SK-N-MC (cell line): ENCODE results near the gene KLHDC9.

Source experiments
- DNase-seq: peaks from one replicate; pipeline ENCODE4 v3.0.0-alpha.2; 2011; ENCODE audit warnings: low read depth, low spot score
- H3K27ac ChIP-seq: fragments of 200-600 bp; sonication (generic); 2 replicates; pipeline ENCODE4 v1.5.1; 2016; ENCODE audit warnings: mixed run types
- H3K36me3 ChIP-seq: fragments of 200-600 bp; sonication (generic); 2 replicates; pipeline ENCODE4 v1.6.1; 2017; ENCODE audit warnings: antibody characterized with exemption, low read length, mixed read lengths; ENCODE audit not compliant: insufficient read depth
- H3K4me3 ChIP-seq: fragments of 200-600 bp; sonication (generic); 2 replicates; pipeline ENCODE4 v1.5.1; 2016
- H3K9ac ChIP-seq: fragments of 200-600 bp; sonication (generic); 2 replicates; pipeline ENCODE4 v1.8.0; 2017; ENCODE audit warnings: mixed run types, mixed read lengths; ENCODE audit not compliant: insufficient read length
- H3K9me3 ChIP-seq: fragments of 200-600 bp; sonication (generic); 2 replicates; pipeline ENCODE4 v1.6.1; 2017; ENCODE audit warnings: low read depth, mild to moderate bottlenecking, antibody characterized with exemption, low read length, moderate library complexity, mixed read lengths
- EZH2 ChIP-seq: fragments of 200-600 bp; sonication (generic); IDR thresholded peaks from one replicate; pipeline ENCODE4 v1.6.1; 2017; ENCODE audit warnings: antibody characterized with exemption
- FOXP2 ChIP-seq: optimal IDR thresholded peaks from 2 replicates; pipeline ENCODE3; 2011; ENCODE audit warnings: mild to moderate bottlenecking, moderate library complexity; ENCODE audit not compliant: insufficient read depth; ENCODE audit errors: extremely low read length, control extremely low read depth
- POLR2AphosphoS5 ChIP-seq: IDR thresholded peaks from 2 replicates; pipeline ENCODE4 v1.6.1; 2012; ENCODE audit warnings: mild to moderate bottlenecking, low read depth, low read length, borderline replicate concordance

Gene KLHDC9

GRCh38 chr1:161066694-161067093 lies 31.5 kb upstream of the KLHDC9 start:
- Histone ChIP-seq H3K9me3 (no peaks in the 10 kb centered on the region), H3K4me3 (no peak overlapping the region), H3K9ac (no peak overlapping the region), H3K36me3 (no peaks in the 10 kb centered on the region), H3K27ac (no peak overlapping the region)
- TF ChIP-seq FOXP2 (no peak), EZH2 (no peak), POLR2AphosphoS5 (no peak)
- DNase-seq: no peak

GRCh38 chr1:161068306-161069234 lies 29.6 kb upstream of the KLHDC9 start:
- no peak overlapping the region for H3K4me3 ChIP-seq
- H3K9ac ChIP-seq: no peak overlapping the region
- H3K9me3 ChIP-seq: no peaks in the 10 kb centered on the region
- H3K36me3 ChIP-seq: no peaks in the 10 kb centered on the region
- TF ChIP-seq POLR2AphosphoS5: no peak
- no peak for TF ChIP-seq FOXP2
- TF ChIP-seq EZH2: no peak
- no peak overlapping the region for H3K27ac ChIP-seq
- no peak for DNase-seq

DNA sequence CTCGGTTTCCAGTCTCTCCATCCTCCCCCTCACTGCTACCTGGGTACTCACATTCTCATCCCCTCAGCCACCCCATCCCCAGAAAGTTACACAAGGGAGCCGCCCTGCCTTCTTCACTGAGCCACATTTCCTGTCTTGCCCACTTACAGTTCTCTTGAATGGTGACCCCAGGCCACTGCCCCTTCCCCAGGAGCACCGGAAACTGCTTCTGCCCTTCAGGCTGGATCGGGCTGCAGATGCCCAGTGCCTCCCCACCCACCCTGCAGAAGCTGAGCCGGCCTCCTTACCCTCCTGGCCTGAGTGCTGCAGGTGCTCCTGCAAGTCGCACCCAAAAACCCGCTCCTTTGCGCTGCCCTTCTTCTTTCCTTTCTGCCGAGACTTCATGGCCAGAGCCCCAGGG lies 28.9 kb upstream of the KLHDC9 start:
- H3K27ac ChIP-seq: no peak overlapping the region
- no peak for DNase-seq
- H3K36me3 ChIP-seq: no peaks in the 10 kb centered on the region
- no peaks in the 10 kb centered on the region for H3K9me3 ChIP-seq
- H3K4me3 ChIP-seq: no peak overlapping the region
- TF ChIP-seq EZH2: no peak
- no peak for TF ChIP-seq FOXP2
- no peak for TF ChIP-seq POLR2AphosphoS5
- no peak overlapping the region for H3K9ac ChIP-seq

DNA sequence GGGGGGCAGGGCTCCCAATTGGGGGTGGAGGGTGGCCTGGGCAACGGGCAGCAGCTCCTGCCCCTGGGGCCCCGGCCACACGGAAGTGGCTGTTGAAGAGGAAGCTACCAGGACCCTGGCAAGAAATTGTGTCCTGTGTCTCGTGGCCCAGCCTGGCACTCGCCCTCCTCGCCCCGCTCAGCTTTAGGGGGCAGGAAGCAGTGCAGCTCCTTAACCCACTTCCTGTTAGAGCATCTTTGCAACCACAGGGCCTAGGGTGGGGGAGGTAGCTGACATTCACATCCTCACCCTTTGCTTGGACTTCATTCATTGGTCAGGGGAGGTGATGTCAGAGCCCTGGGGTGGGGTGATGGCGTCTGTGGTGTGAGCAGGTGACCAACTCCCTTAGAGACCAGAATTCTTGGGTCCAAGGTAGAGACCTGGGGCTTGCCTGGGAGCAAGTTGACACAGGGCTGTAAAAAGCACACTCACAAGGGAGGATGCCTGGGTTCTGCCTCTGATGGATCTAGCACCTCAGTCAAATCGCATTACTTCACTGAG lies 28.4 kb upstream of the KLHDC9 start, which contains the start of gene ARHGAP30:
Gene ARHGAP30, minus strand, starts transcription at position 161 of the 540 bp plus-strand sequence. CDS start 267 bp downstream, outside the sequence.
- H3K27ac ChIP-seq: no peak within 1 kb of the TSS
- no peak for TF ChIP-seq POLR2AphosphoS5
- no peak for TF ChIP-seq EZH2
- no peak for TF ChIP-seq FOXP2
- H3K9ac ChIP-seq: no peak within 1 kb of the TSS
- no peak within 1 kb of the TSS for H3K4me3 ChIP-seq
- DNase-seq: no peak
- H3K36me3 ChIP-seq: no peaks in the 10 kb centered on the region
- no peaks in the 10 kb centered on the region for H3K9me3 ChIP-seq

GRCh38 chr1:161070761-161071160 lies 27.4 kb upstream of the KLHDC9 start:
- Histone ChIP-seq H3K27ac (no peak overlapping the region), H3K9ac (no peak overlapping the region)

DNA sequence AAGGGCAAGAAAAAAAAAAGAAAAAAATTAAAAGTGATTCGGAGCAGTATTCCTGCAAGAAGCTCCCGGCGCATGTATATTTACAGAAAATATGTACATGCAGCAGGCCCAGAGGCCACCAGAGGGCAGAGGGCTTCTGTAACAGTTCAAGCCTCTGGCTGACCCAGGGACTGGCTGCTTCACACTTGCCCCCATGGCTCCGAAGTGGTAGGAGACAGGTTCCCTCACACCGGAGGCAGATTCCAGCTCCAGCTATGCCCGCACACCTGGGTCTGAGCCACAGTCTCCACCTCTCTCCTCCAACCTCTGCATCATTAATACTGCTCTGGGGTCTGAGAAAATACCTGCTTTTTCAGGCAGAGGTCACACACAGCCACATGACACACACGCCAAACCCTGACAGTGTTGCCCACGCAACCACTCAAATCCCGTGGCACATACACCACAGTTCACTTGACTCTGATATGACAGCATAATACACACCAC lies 26.2 kb upstream of the KLHDC9 start:
- no peak overlapping the region for H3K27ac ChIP-seq
- H3K9ac ChIP-seq: no peak overlapping the region
- H3K4me3 ChIP-seq: no peak overlapping the region
- H3K36me3 ChIP-seq: no peaks in the 10 kb centered on the region
- TF ChIP-seq EZH2 (no peak), FOXP2 (no peak), POLR2AphosphoS5 (no peak)
- no peaks in the 10 kb centered on the region for H3K9me3 ChIP-seq
- DNase-seq: no peak

More at GRCh38 chr1:161070761-161071160, 27.4 kb upstream of the KLHDC9 start:
- Histone ChIP-seq H3K36me3 (no peaks in the 10 kb centered on the region), H3K9me3 (no peaks in the 10 kb centered on the region), H3K4me3 (no peak overlapping the region)
- TF ChIP-seq FOXP2 (no peak), EZH2 (no peak), POLR2AphosphoS5 (no peak)
- no peak for DNase-seq

DNA sequence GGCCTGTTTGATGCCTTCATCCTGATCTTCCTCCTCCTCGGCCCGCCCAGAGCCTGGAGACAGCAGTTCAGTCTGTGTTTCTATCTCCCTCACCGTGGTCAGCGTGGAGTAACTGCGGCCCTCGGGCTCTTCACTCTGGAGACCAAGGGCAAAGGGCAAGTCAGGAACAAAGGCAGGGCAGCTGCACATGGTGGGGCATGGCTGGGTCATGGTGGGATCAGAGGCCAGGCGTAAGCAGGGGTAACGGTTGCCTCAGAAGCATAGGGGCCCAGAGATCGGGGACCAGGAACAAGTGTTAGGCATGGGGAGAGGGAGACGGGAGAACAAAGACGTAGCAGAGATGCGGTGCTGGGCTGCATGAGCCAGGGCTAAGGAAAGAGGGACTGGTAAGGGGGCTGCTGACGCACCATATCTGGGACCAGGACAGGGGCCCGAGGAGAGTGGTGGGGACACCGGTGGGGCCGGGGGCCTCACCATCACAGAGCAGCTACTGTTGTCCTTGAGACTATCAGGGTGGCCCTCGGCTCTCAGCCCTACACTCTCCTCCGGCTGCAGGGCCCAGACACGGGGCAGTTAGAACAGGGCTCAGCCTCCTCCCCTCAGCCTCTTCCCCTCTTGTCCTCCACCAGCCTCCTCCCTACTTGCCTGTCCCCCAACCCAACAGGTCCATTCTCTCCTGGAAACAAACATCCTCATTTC lies 25.3 kb upstream of the KLHDC9 start:
- H3K27ac ChIP-seq: no peak overlapping the region
- no peak for DNase-seq
- no peaks in the 10 kb centered on the region for H3K36me3 ChIP-seq
- no peak overlapping the region for H3K9ac ChIP-seq
- TF ChIP-seq EZH2: no peak
- H3K9me3 ChIP-seq: no peaks in the 10 kb centered on the region
- H3K4me3 ChIP-seq: no peak overlapping the region

DNA sequence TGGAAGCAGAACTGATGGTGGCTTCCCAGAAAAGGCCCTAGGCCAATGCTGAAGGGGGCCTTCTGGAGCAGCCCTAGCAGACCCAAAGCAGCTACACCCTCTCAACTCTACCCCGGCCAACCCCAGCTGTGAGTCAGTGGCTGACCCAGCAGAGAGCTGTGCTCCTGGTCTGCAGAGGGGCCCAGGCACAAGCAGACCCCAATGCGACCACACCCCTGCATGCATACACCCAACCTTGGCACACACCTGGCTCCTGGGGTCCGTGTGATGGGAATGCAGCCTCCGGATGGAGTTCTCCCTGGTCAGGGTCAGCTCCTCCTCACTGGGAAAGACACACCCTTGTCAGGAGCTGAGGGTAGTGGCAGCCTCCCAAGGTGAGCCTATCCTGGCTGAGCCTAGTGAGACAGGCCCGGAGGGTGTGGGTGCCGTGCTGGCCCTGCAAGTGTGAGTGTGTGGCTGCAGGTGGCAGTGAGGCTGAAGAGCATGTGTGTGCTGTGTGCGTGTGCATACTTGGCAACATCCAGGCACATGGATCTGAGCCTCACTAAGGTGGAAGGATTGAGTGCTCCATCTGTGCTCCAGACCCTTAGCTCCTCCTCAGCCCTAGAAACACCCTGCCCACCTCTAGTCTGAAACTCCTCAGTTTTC lies 24.6 kb upstream of the KLHDC9 start:
- no peak for DNase-seq
- TF ChIP-seq EZH2 (no peak), POLR2AphosphoS5 (no peak), FOXP2 (no peak)
- H3K27ac ChIP-seq: no peak overlapping the region
- H3K4me3 ChIP-seq: no peak overlapping the region
- H3K9me3 ChIP-seq: no peaks in the 10 kb centered on the region
- no peaks in the 10 kb centered on the region for H3K36me3 ChIP-seq
- no peak overlapping the region for H3K9ac ChIP-seq
